ENCODE measurements around the gene LRMDA. TPM values are rescaled to one million over a fixed set of nuclear protein-coding genes. Genes with fewer than 3 reads are reported as not detected.

The LRMDA gene
- total RNA-seq, 3 donors from 2014 or later, result 9.4 to 14.9 (median 10.3) TPM

- ATAC-seq, result no peak
- TF ChIP-seq, protein P1, sequence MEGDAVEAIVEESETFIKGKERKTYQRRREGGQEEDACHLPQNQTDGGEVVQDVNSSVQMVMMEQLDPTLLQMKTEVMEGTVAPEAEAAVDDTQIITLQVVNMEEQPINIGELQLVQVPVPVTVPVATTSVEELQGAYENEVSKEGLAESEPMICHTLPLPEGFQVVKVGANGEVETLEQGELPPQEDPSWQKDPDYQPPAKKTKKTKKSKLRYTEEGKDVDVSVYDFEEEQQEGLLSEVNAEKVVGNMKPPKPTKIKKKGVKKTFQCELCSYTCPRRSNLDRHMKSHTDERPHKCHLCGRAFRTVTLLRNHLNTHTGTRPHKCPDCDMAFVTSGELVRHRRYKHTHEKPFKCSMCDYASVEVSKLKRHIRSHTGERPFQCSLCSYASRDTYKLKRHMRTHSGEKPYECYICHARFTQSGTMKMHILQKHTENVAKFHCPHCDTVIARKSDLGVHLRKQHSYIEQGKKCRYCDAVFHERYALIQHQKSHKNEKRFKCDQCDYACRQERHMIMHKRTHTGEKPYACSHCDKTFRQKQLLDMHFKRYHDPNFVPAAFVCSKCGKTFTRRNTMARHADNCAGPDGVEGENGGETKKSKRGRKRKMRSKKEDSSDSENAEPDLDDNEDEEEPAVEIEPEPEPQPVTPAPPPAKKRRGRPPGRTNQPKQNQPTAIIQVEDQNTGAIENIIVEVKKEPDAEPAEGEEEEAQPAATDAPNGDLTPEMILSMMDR (IDR thresholded peaks at IDR 0.05), result no peak
- Histone ChIP-seq H3K36me3 (ENCODE audit: low read depth) (no peaks in the 10 kb centered on the region), H3K9me3 (no peaks in the 10 kb centered on the region), H3K4me3 (no peak overlapping the region), H3K4me1 (ENCODE audit: low read depth) (no peaks in the 10 kb centered on the region)
- no peak for DNase-seq
- intact Hi-C loops (cut with DNase I, micrococcal nuclease), result no loop called here
These were observed 438.7 kb downstream of the LRMDA start for GRCh38 chr10:75870039-75870645.

DNA sequence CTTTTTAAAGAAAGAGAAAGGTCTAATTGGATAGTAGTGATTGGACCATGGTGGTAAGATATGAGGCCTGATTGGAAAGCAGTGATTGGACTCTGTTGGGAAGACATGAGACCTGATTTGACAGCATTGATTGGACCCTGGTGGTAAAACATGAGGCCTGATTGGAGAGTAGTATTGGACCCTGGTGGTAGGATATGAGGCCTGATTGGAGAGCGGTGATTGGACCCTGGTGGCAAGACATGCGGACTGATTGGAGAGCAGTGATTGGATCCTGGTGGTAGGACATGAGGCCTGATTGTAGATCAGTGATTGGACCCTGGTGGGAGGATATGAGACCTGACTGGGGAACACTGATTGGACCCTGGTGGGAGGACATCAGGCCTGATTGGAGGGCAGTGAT is 444.3 kb downstream of the LRMDA start:
- TF ChIP-seq, protein P1 (IDR thresholded peaks at IDR 0.05), result no peak
- H3K9me3 ChIP-seq, result no peaks in the 10 kb centered on the region
- no peaks in the 10 kb centered on the region for H3K4me1 ChIP-seq (ENCODE audit: low read depth)
- no peak overlapping the region for H3K4me3 ChIP-seq
- H3K36me3 ChIP-seq (ENCODE audit: low read depth), result no peaks in the 10 kb centered on the region
- DNase-seq (no peak), ATAC-seq (no peak)
- intact Hi-C loops (cut with DNase I, micrococcal nuclease), result no loop called here

GRCh38 chr10:75876710-75877109 is 445.3 kb downstream of the LRMDA start:
- ATAC-seq (no peak), DNase-seq (no peak)
- intact Hi-C loops (cut with DNase I, micrococcal nuclease), result no loop called here
- no peak overlapping the region for H3K4me3 ChIP-seq
- TF ChIP-seq, protein P1 (IDR thresholded peaks at IDR 0.05), result no peak
- H3K9me3 ChIP-seq, result no peaks in the 10 kb centered on the region
- no peaks in the 10 kb centered on the region for H3K4me1 ChIP-seq (ENCODE audit: low read depth)
- no peaks in the 10 kb centered on the region for H3K36me3 ChIP-seq (ENCODE audit: low read depth)

- TF ChIP-seq, protein P1 (IDR thresholded peaks at IDR 0.05), result no peak
- ATAC-seq (no peak), DNase-seq (no peak)
- H3K36me3 ChIP-seq (ENCODE audit: low read depth), result no peaks in the 10 kb centered on the region
- intact Hi-C loops (cut with DNase I, micrococcal nuclease), result no loop called here
- no peaks in the 10 kb centered on the region for H3K9me3 ChIP-seq
- H3K4me1 ChIP-seq (ENCODE audit: low read depth), result no peaks in the 10 kb centered on the region
- H3K4me3 ChIP-seq, result no peak overlapping the region
These were observed 446.5 kb downstream of the LRMDA start for GRCh38 chr10:75877877-75878276.

DNA sequence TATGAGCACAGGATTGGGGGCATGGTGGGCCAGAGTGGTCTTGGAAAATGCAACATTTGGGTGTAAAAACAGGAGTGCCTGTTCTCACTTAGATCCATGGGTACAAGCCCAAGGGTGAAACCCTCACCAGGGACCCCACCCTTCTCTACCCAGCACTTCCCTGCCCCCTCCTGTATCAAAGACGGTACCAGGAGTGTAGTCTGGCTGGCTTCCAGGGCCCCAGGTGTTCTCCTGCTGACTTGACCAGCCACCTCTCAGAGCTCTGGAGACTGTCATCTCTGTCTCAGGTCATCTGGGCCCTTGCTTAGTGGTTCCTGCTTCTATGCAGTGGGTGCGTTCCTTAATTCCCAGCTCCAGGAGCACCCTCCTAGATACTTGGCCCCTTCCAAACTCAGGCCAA is 447.2 kb downstream of the LRMDA start:
- H3K9me3 ChIP-seq, result no peaks in the 10 kb centered on the region
- H3K36me3 ChIP-seq (ENCODE audit: low read depth), result no peaks in the 10 kb centered on the region
- TF ChIP-seq, protein P1 (IDR thresholded peaks at IDR 0.05), result no peak
- no peak for ATAC-seq
- intact Hi-C loops (cut with DNase I, micrococcal nuclease), result no loop called here
- no peaks in the 10 kb centered on the region for H3K4me1 ChIP-seq (ENCODE audit: low read depth)
- no peak overlapping the region for H3K4me3 ChIP-seq
- no peak for DNase-seq

Measured in mucosa of descending colon (tissue), 3 donors.